Urinary bladder (tissue), 4 donors: ENCODE results near the gene RNASE7. TPM values are rescaled to one million over a fixed set of nuclear protein-coding genes. Genes with fewer than 3 reads are reported as not detected.

Experiments
- DNase-seq: peaks from one replicate; pipeline ENCODE4 v3.0.0-alpha.2; 2015; ENCODE audit errors: extremely low spot score
- H3K27ac ChIP-seq: one replicate; pipeline ENCODE4 v1.5.1; 2013; ENCODE audit warnings: low read depth, mild to moderate bottlenecking, moderate library complexity
- H3K36me3 ChIP-seq: one replicate; pipeline ENCODE4 v1.6.1; 2013; ENCODE audit warnings: mild to moderate bottlenecking, moderate library complexity; ENCODE audit not compliant: insufficient read depth
- H3K4me1 ChIP-seq: one replicate; pipeline ENCODE4 v1.6.1; 2013; ENCODE audit warnings: mild to moderate bottlenecking, moderate library complexity; ENCODE audit not compliant: insufficient read depth
- H3K4me3 ChIP-seq: one replicate; pipeline ENCODE4 v1.5.1; 2013; ENCODE audit warnings: low read depth, low read length
- WGBS: extraction: QIAGEN DNeasy Blood & Tissue Kit; methylation state at CpG from one replicate; pipeline ENCODE4 v1.1.7; 2013; 5-methylcytosine and 5-hydroxymethylcytosine counted together
- polyA plus RNA-seq: library from polyadenylated mRNA; stranded (reverse); fragments of 200-250 nt; gene quantifications from one replicate; pipeline ENCODE4 v1.2.3, GENCODE V29; 2013
- total RNA-seq: library from RNA; depleted of rRNA; stranded (reverse); fragments of >200 nt; gene quantifications from one replicate; pipeline ENCODE4 v1.2.3, GENCODE V29; 2014
- donor health status: healthy with polysubstance abuse.
- donor health status: healthy.

The RNASE7 gene
- total and polyA plus RNA-seq, 2 donors = 0.06 TPM; not detected in 1

GRCh38 chr14:21026274-21026987, 15.7 kb upstream of the RNASE7 start:
- peak overlapping the region; percentile 78 for H3K27ac ChIP-seq
- 61% methylated on average over 7 of the region's 7 CpGs for WGBS
- no peak overlapping the region for H3K4me3 ChIP-seq
- H3K4me1 ChIP-seq = no peaks in the 10 kb centered on the region
- no peak for DNase-seq
- H3K36me3 ChIP-seq = no peaks in the 10 kb centered on the region

GRCh38 chr14:21026988-21027315, 15.2 kb upstream of the RNASE7 start:
- 32% methylated on average over 3 of the region's 3 CpGs for WGBS
- no peak overlapping the region for H3K4me3 ChIP-seq
- H3K4me1 ChIP-seq = no peaks in the 10 kb centered on the region
- no peaks in the 10 kb centered on the region for H3K36me3 ChIP-seq
- DNase-seq = no peak
- peak overlapping the region; percentile 78 for H3K27ac ChIP-seq

- no peak for DNase-seq
- Histone ChIP-seq H3K4me1 (no peaks in the 10 kb centered on the region), H3K4me3 (no peak within 1 kb of the TSS), H3K36me3 (no peaks in the 10 kb centered on the region), H3K27ac (no peak within 1 kb of the TSS)
- WGBS = 92% methylated on average over 5 of the region's 5 CpGs
These were observed 12.2 kb upstream of the RNASE7 start, which contains the start of gene TPPP2 for GRCh38 chr14:21029917-21030316. TPPP2 (plus strand) TSS chr14:21030217; CDS start chr14:21030582, 365 bp downstream.

GRCh38 chr14:21030531-21030930, 11.6 kb upstream of the RNASE7 start:
- no peak overlapping the region for H3K4me3 ChIP-seq
- WGBS = 90% methylated on average over 12 of the region's 12 CpGs
- H3K4me1 ChIP-seq = no peaks in the 10 kb centered on the region
- no peak for DNase-seq
- H3K27ac ChIP-seq = no peak overlapping the region
- no peaks in the 10 kb centered on the region for H3K36me3 ChIP-seq

DNA sequence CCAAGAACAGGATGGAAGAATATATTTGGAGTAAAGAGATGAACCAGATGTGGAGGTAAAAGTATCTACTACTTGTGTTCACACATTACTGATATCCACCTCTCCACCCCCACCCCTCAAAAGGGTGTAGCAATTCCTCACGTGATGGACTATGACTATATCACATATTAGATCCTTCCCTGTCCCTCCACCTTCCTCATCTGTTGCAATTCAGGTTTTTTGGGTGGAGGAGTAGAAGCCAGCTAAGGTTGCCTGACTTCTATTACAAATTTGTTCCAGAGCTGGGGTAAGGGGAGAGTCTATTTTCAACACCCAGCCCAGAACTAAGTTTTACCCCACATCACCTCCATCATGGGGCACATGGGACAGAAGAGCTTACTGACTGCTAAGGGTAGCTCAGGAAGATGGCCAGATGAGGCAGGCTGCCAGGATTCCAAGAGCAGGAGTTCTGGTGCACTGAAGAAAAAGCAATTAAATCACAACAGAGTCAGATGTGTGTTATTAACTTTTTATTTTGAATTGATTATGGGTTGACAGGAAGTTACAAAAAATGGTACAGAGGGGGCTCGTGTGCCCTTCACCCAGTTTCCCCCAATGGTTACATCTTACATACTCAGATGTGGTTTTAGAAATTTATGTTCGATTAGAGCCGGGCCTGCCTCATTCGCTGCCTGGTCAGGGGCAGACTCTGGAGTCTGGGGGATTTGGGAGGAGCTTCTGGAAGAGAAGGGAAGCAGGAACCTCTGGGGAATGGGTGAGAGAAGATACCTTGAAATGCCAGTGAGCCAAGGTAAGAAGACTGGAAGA, 9.6 kb upstream of the RNASE7 start:
- no peak for DNase-seq
- no peaks in the 10 kb centered on the region for H3K4me1 ChIP-seq
- WGBS = 87% methylated on average over 5 of the region's 5 CpGs
- H3K4me3 ChIP-seq = no peak overlapping the region
- H3K27ac ChIP-seq = no peak overlapping the region
- no peaks in the 10 kb centered on the region for H3K36me3 ChIP-seq

GRCh38 chr14:21033133-21033698, 8.9 kb upstream of the RNASE7 start:
- DNase-seq = no peak
- no peak overlapping the region for H3K27ac ChIP-seq
- no peak overlapping the region for H3K4me3 ChIP-seq
- no peaks in the 10 kb centered on the region for H3K36me3 ChIP-seq
- no peaks in the 10 kb centered on the region for H3K4me1 ChIP-seq
- 81% methylated on average over 4 of the region's 4 CpGs for WGBS

DNA sequence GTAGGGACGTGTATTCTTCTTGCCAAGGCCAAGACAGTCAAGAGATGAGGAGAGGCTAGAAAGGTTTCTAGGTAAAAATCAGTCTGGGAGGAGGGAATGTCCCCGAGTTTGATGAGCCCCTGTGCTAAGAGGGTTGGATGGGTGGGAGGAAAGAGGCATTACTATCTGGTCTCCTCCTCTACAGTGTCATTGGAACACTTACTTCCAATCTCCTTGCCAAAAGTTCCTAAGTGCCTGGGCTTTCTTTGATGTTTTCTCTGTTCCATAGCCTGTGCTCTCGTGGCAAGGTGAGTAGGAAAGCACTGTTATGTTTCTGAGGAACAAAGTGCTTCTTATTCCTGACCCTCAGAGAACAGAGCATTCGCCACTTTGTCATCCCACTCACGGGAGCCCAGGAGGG, 7.5 kb upstream of the RNASE7 start, which contains the start of gene RNASE13:
RNASE13 (minus strand) TSS at position 101 of the 400 bp plus-strand sequence. CDS start 519 bp downstream, outside the sequence.
- Histone ChIP-seq H3K36me3 (no peaks in the 10 kb centered on the region), H3K27ac (no peak within 1 kb of the TSS), H3K4me1 (no peaks in the 10 kb centered on the region), H3K4me3 (no peak within 1 kb of the TSS)
- no peak for DNase-seq
- 81% methylated on average over 5 of the region's 5 CpGs for WGBS

GRCh38 chr14:21036751-21037150, 5.4 kb upstream of the RNASE7 start:
- H3K36me3 ChIP-seq = no peaks in the 10 kb centered on the region
- WGBS = 93% methylated on average over 7 of the region's 7 CpGs
- no peak overlapping the region for H3K27ac ChIP-seq
- no peak for DNase-seq
- H3K4me3 ChIP-seq = no peak overlapping the region
- no peaks in the 10 kb centered on the region for H3K4me1 ChIP-seq

DNA sequence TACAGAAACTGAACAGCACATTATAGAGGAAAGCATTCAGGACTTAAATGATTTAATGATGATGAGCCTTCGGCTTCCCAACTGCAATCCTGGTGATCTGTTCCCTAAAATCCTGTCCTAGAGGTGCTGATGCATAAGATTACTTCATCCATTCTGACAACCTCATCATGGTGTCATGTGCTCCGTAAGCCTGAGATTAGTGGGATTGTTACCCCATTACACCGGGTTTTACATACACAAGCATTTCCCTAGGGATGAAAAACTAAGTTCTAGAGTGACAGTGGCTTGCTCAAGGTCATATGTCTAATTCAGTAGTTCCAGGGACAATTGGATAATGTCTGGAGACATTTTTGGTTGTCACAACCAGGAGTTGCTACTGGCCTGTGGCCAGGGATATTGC, 5.0 kb upstream of the RNASE7 start:
- DNase-seq = no peak
- Histone ChIP-seq H3K4me1 (no peaks in the 10 kb centered on the region), H3K36me3 (no peaks in the 10 kb centered on the region), H3K27ac (no peak overlapping the region), H3K4me3 (no peak overlapping the region)
- 84% methylated on average over 3 of the region's 3 CpGs for WGBS

GRCh38 chr14:21038441-21039422, 3.4 kb upstream of the RNASE7 start:
- Histone ChIP-seq H3K4me1 (no peaks in the 10 kb centered on the region), H3K27ac (peak overlapping the region; percentile 59), H3K4me3 (no peak overlapping the region), H3K36me3 (no peaks in the 10 kb centered on the region)
- WGBS = 13% methylated on average over 10 of the region's 10 CpGs
- no peak for DNase-seq

- 46% methylated on average over 8 of the region's 8 CpGs for WGBS
- Histone ChIP-seq H3K27ac (peak overlapping the region; percentile 59), H3K4me3 (no peak overlapping the region), H3K4me1 (no peaks in the 10 kb centered on the region), H3K36me3 (no peaks in the 10 kb centered on the region)
- no peak for DNase-seq
These were observed 2.4 kb upstream of the RNASE7 start for GRCh38 chr14:21039585-21040369.

DNA sequence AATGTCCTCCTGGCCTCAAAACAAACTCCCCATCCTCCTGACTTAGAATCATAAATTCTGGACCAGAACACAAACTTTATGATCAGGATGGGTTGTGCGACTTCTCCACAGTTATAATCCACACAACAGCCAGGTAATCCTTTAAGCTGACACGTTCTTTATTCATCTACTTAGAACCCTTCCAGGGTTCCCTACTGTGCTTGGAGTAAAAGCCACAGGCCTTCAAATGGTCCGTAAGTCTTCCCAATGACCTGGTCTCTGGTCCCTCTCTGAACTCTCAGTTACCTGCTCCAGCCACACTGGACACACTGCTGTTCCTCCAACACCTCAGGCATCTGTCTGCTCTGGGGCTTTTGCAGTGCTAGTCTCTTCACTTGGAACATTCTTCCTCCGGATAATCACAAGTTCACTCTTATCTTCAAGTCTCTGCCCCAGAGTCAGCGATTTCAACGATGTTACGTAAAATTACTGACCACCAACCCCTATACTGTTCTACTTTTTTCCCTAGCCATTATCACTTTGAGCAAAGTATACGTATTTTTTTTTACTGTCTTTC, 1.7 kb upstream of the RNASE7 start:
- no peaks in the 10 kb centered on the region for H3K4me1 ChIP-seq
- H3K4me3 ChIP-seq = no peak overlapping the region
- no peak for DNase-seq
- WGBS = 69% methylated on average over 8 of the region's 8 CpGs
- no peak overlapping the region for H3K27ac ChIP-seq
- no peaks in the 10 kb centered on the region for H3K36me3 ChIP-seq
